ENCODE measurements around the gene NPTXR. TPM values are rescaled to one million over a fixed set of nuclear protein-coding genes. Genes with fewer than 3 reads are reported as not detected.
"Not testable (repeated sequence)": the region's sequence is repeated elsewhere in the genome, so short reads cannot be mapped to it uniquely, and the experiment has no call there.

NPTXR gene
- total and polyA plus RNA-seq, 2 of the 4 experiments (the other 2 are of a cell fraction): 0.36 to 2.2 TPM

GRCh38 chr22:38805041-38805593 lies 38.7 kb downstream of the NPTXR start:
- CTCF ChIA-PET; H2BK5ac ChIP-seq (ENCODE audit: low read depth, low read length, poor library complexity, severe bottlenecking); ATAC-seq (ENCODE audit: low read depth); H3K9ac ChIP-seq (ENCODE audit: low read depth, low read length); H4K5ac ChIP-seq (ENCODE audit: low read depth, low read length); H3K14ac ChIP-seq (replicated peaks; ENCODE audit: low read depth, low read length); intact Hi-C loops (cut with micrococcal nuclease); H3K9me3 ChIP-seq (ENCODE audit: control insufficient read depth, insufficient read depth, low read length); H3K4ac ChIP-seq (ENCODE audit: low read depth, low read length); H3K4me3 ChIP-seq (ENCODE audit: insufficient read depth, low read depth, low read length); H3K23ac ChIP-seq (ENCODE audit: low read depth, low read length); H3K4me1 ChIP-seq (ENCODE audit: control insufficient read depth, insufficient read depth, low read length); H3K56ac ChIP-seq (ENCODE audit: extremely low read depth, insufficient read depth, low read length); H3K27me3 ChIP-seq (ENCODE audit: control insufficient read depth, insufficient read depth, low read length); H3K79me1 ChIP-seq (ENCODE audit: low read depth in 1 of 2, low read length in 2 of 2); H3K36me3 ChIP-seq (ENCODE audit: control insufficient read depth, insufficient read depth, low read length); H2BK20ac ChIP-seq (ENCODE audit: low read depth, low read length); H4K20me1 ChIP-seq (ENCODE audit: insufficient read depth, low read length); H3K18ac ChIP-seq (ENCODE audit: low read depth, low read length); H3K4me2 ChIP-seq (ENCODE audit: low read depth, low read length); H3K9me1 ChIP-seq (ENCODE audit: insufficient read depth, low read length); H4K8ac ChIP-seq (ENCODE audit: low read depth in 2 of 2, low read length in 2 of 2); dilution Hi-C loops (cut with HindIII; ENCODE audit: low sequenced_read_pairs, unreplicated experiment); H2BK15ac ChIP-seq (ENCODE audit: low read depth, low read length); H2AK9ac ChIP-seq (replicated peaks; ENCODE audit: low read depth, low read length, poor library complexity); H2AFZ ChIP-seq (replicated peaks; ENCODE audit: low read length, poor library complexity); in situ Hi-C loops (cut with MboI; ENCODE audit: low sequenced_read_pairs); POLR2A ChIA-PET (ENCODE audit: unreplicated experiment); H2AK5ac ChIP-seq (ENCODE audit: low read depth, low read length); H2BK120ac ChIP-seq (ENCODE audit: low read depth, low read length); H3K27ac ChIP-seq (ENCODE audit: insufficient read depth, low read length); BruUV-seq (replicated peaks); DNase-seq; H4K91ac ChIP-seq (ENCODE audit: insufficient read depth, low read depth, low read length): not testable (repeated sequence)
- WGBS, 2 experiments (ENCODE audit: extremely low coverage in 2 of 2, insufficient read length in 1 of 2): 69% methylated on average over 3 of the region's 8 CpGs; no CpG with 5 or more reads in 1 of the 2 experiments

Data from IMR-90 (cell line).